Hepatocyte (in vitro differentiated cells): ENCODE data around the gene CDK14.

Experiments
- EZH2 ChIP-seq: fragments of 200-600 bp; sonication (generic); IDR thresholded peaks from 2 replicates; pipeline ENCODE4 v1.6.1; 2016; ENCODE audit warnings: antibody characterized with exemption, mild to moderate bottlenecking, borderline replicate concordance
- EZH2phosphoT487 ChIP-seq: fragments of 200-600 bp; sonication (generic); IDR thresholded peaks from one replicate; pipeline ENCODE4 v1.6.1; 2018; ENCODE audit warnings: antibody characterized with exemption, mild to moderate bottlenecking, low read depth, moderate library complexity; ENCODE audit not compliant: unreplicated experiment, severe bottlenecking
- TF ChIP-seq, protein P1 (sequence below): fragments of 200-600 bp; sonication (generic); IDR thresholded peaks from 2 replicates; pipeline ENCODE4 v1.5.1; 2016; ENCODE audit warnings: antibody characterized with exemption, mild to moderate bottlenecking; ENCODE audit not compliant: poor library complexity

DNA sequence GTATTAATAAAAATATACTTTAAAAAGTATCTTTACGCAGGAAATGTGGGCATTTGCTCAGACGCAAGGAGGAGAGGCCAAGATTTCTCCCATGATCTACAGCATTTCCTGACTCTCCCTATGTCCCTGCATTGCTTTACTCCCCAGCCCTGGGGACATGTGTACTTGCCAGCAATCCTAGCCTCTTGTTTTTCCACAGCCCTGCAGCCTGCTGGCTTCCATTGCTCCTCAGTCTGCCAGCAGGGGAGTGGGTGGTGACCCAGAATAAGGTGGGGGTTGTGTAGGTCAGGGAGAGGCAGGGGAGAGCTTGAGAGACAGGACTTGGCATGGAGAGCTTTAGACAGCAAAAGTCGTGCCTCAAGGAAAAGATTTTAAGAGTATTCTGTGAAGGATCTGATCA, 307.7 kb downstream of the CDK14 start:
- TF ChIP-seq, protein P1, sequence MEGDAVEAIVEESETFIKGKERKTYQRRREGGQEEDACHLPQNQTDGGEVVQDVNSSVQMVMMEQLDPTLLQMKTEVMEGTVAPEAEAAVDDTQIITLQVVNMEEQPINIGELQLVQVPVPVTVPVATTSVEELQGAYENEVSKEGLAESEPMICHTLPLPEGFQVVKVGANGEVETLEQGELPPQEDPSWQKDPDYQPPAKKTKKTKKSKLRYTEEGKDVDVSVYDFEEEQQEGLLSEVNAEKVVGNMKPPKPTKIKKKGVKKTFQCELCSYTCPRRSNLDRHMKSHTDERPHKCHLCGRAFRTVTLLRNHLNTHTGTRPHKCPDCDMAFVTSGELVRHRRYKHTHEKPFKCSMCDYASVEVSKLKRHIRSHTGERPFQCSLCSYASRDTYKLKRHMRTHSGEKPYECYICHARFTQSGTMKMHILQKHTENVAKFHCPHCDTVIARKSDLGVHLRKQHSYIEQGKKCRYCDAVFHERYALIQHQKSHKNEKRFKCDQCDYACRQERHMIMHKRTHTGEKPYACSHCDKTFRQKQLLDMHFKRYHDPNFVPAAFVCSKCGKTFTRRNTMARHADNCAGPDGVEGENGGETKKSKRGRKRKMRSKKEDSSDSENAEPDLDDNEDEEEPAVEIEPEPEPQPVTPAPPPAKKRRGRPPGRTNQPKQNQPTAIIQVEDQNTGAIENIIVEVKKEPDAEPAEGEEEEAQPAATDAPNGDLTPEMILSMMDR: no peak
- no peak for TF ChIP-seq EZH2
- TF ChIP-seq EZH2phosphoT487: no peak
